Measurements from ENCODE around the gene KLC1. TPM values are rescaled to one million over a fixed set of nuclear protein-coding genes. Genes with fewer than 3 reads are reported as not detected.

KLC1 gene
- total and polyA plus RNA-seq, 10 of the 15 experiments (the other 5 are each of a cell fraction or from before 2014, with no cell fraction given) = 5.5 to 137 (median 76.1) TPM

GRCh38 chr14:103696070-103696402 is 67.0 kb downstream of the KLC1 start:
- Histone ChIP-seq H2AFZ (ENCODE audit: control insufficient read depth, low read depth, low read length) (no peak overlapping the region), H3K9me3 (replicated peaks; ENCODE audit: control insufficient read depth, insufficient read depth, low read length) (no peaks in the 10 kb centered on the region), H3K4me2 (ENCODE audit: control insufficient read depth, insufficient read depth) (no peak overlapping the region), H3K4me1 (ENCODE audit: control insufficient read depth, insufficient read depth, low read length) (peaks cover 12% of the 10 kb centered on the region), H4K20me1 (ENCODE audit: control insufficient read depth, insufficient read depth) (no peaks in the 10 kb centered on the region), H3K36me3 (ENCODE audit: control insufficient read depth in 2 of 2, insufficient read depth in 2 of 2, low read length in 1 of 2) (peaks cover 11 to 30% of the 10 kb centered on the region in 2 experiments; a peak in 3 of 4 replicates), H3K4me3 (no peak overlapping the region), H3K27ac (ENCODE audit: control insufficient read depth, insufficient read depth) (no peak overlapping the region), H3K9ac (ENCODE audit: control insufficient read depth, insufficient read depth, low read length) (no peak overlapping the region), H3K79me2 (ENCODE audit: control insufficient read depth, insufficient read depth, low read length) (no peaks in the 10 kb centered on the region), H3K27me3 (replicated peaks in 1 of 2; ENCODE audit: control insufficient read depth in 2 of 2, insufficient read depth in 2 of 2, low read length in 1 of 2) (no peaks in the 10 kb centered on the region)
- FAIRE-seq (no peak), ATAC-seq (no peak), DNase-seq (ENCODE audit: low read depth, low spot score) (no peak)
- ChIA-PET POLR2A (no interaction called here), SMC1A (ENCODE audit: uncharacterized antibody, unreplicated experiment) (no interaction called here), CTCF (no interaction called here), RAD21 (ENCODE audit: unreplicated experiment) (no interaction called here)
- BruUV-seq (replicated peaks) = no TSS peak
- WGBS (ENCODE audit: insufficient coverage, insufficient replicate concordance, low lambda C conversion rate, missing lambda C conversion rate) = 47% methylated on average over 6 of the region's 13 CpGs
- in situ Hi-C loops (cut with MboI) (no loop called here), intact Hi-C loops (cut with micrococcal nuclease; ENCODE audit: unreplicated experiment) (no loop called here)
- TF ChIP-seq POLR2AphosphoS2 (IDR thresholded peaks at IDR 0.05; ENCODE audit: low read depth, low read length) = no peak
- TF ChIP-seq TBL1XR1 (IDR thresholded peaks at IDR 0.05; ENCODE audit: low read depth, low read length) = no peak
- TF ChIP-seq NFYB (IDR thresholded peaks at IDR 0.05; ENCODE audit: insufficient read depth, low read depth, low read length) = no peak
- no peak for TF ChIP-seq TAF1 (IDR thresholded peaks at IDR 0.05; ENCODE audit: borderline replicate concordance, low read depth, low read length)
- TF ChIP-seq MTA3 (IDR thresholded peaks at IDR 0.05; ENCODE audit: borderline replicate concordance, low read length) = no peak
- no peak for TF ChIP-seq ZSCAN29 (IDR thresholded peaks at IDR 0.05)
- no peak for TF ChIP-seq MYC (IDR thresholded peaks at IDR 0.05; ENCODE audit: insufficient read depth, insufficient read length, insufficient replicate concordance, low read length, severe bottlenecking)
- no peak for TF ChIP-seq ZBTB33 (IDR thresholded peaks at IDR 0.05)
- no peak for TF ChIP-seq CBX3 (IDR thresholded peaks at IDR 0.05; ENCODE audit: borderline replicate concordance, low read depth)
- TF ChIP-seq USF1 (IDR thresholded peaks at IDR 0.05; ENCODE audit: borderline replicate concordance, extremely low read length, insufficient read depth, low read depth, low read length) = no peak
- TF ChIP-seq FOS (IDR thresholded peaks at IDR 0.05; ENCODE audit: borderline replicate concordance, extremely low read depth, insufficient read length) = no peak
- TF ChIP-seq SKIL (IDR thresholded peaks at IDR 0.05; ENCODE audit: low read depth, poor library complexity, severe bottlenecking) = no peak
- TF ChIP-seq POU2F2 (IDR thresholded peaks at IDR 0.05; ENCODE audit: borderline replicate concordance, low read depth, low read length) = no peak
- no peak for TF ChIP-seq IKZF2 (IDR thresholded peaks at IDR 0.05)
- TF ChIP-seq HSF1 (IDR thresholded peaks at IDR 0.05; ENCODE audit: low read depth, low read length) = no peak
- no peak for TF ChIP-seq YY1 (IDR thresholded peaks at IDR 0.05; ENCODE audit: low read depth, low read length)
- no peak for TF ChIP-seq NKRF (conservative IDR thresholded peaks at IDR 0.05)

Measured in GM12878 (cell line).